Choroid plexus epithelial cell (primary cell): ENCODE measurements around the gene SLC37A1.

ENCODE experiments used
- DNase-seq: peaks from one replicate; pipeline ENCODE4 v3.0.0-alpha.2; 2010; ENCODE audit warnings: low read depth
- H3K4me3 ChIP-seq: 2 replicates; pipeline ENCODE4 v1.5.1; 2011; ENCODE audit warnings: low read depth, mild to moderate bottlenecking, control low read depth, low read length, moderate library complexity
- TF ChIP-seq, protein P1 (sequence below): conservative IDR thresholded peaks from 2 replicates; pipeline ENCODE4 v1.5.1; 2011; ENCODE audit warnings: low read depth, mild to moderate bottlenecking, control low read depth, inconsistent platforms, low read length, moderate library complexity

Gene SLC37A1

GRCh38 chr21:42513985-42514882 is 582 bp downstream of the SLC37A1 start:
- TF ChIP-seq, protein P1, sequence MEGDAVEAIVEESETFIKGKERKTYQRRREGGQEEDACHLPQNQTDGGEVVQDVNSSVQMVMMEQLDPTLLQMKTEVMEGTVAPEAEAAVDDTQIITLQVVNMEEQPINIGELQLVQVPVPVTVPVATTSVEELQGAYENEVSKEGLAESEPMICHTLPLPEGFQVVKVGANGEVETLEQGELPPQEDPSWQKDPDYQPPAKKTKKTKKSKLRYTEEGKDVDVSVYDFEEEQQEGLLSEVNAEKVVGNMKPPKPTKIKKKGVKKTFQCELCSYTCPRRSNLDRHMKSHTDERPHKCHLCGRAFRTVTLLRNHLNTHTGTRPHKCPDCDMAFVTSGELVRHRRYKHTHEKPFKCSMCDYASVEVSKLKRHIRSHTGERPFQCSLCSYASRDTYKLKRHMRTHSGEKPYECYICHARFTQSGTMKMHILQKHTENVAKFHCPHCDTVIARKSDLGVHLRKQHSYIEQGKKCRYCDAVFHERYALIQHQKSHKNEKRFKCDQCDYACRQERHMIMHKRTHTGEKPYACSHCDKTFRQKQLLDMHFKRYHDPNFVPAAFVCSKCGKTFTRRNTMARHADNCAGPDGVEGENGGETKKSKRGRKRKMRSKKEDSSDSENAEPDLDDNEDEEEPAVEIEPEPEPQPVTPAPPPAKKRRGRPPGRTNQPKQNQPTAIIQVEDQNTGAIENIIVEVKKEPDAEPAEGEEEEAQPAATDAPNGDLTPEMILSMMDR, result no peak
- peak overlapping the region; percentile 61 for H3K4me3 ChIP-seq
- DNase-seq, result no peak

GRCh38 chr21:42514883-42515228 is 1.2 kb downstream of the SLC37A1 start:
- peak overlapping the region; percentile 61 for H3K4me3 ChIP-seq
- TF ChIP-seq, protein P1, result no peak
- no peak for DNase-seq

DNA sequence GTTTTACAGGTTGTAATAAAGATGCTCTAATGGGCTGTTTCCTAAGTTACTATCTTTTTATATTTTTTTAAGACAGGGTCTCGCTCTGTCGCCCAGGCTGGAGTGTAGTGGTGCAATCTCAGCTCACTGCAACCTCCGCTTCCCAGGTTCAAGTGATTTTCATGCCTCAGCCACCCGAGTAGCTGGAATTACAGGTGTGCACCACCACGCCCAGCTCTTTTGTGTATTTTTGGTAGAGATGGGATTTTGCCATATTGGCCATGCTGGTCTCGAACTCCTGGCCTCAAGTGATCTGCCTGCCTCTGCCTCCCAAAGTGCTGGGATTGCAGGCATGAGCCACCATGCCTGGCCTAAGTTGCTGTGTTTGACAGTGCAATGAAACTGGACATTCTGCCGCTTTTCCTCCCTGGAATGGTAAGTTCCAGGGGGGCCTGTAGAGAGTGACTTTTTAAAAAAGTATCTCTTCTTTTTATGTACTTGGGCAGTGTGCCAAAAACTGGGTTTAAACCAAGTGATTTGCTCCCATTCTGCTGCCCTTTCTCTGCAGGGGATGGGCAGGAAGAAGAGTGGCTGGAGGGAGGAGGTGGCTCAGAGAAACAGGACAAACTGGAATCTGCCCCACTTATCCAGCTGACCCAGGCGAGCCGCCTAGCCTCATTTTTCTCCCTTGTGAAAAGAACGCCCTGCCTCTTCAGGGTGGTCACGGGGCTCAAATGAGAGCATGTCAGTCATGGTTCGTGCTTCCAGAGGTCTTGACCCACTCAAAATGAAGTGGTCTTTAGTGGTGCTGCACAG is 2.3 kb downstream of the SLC37A1 start:
- DNase-seq, result no peak
- TF ChIP-seq, protein P1, result no peak
- H3K4me3 ChIP-seq, result no peak overlapping the region

GRCh38 chr21:42518215-42518614 is 4.6 kb downstream of the SLC37A1 start:
- TF ChIP-seq, protein P1, result no peak
- no peak overlapping the region for H3K4me3 ChIP-seq
- peak; percentile 88 for DNase-seq

DNA sequence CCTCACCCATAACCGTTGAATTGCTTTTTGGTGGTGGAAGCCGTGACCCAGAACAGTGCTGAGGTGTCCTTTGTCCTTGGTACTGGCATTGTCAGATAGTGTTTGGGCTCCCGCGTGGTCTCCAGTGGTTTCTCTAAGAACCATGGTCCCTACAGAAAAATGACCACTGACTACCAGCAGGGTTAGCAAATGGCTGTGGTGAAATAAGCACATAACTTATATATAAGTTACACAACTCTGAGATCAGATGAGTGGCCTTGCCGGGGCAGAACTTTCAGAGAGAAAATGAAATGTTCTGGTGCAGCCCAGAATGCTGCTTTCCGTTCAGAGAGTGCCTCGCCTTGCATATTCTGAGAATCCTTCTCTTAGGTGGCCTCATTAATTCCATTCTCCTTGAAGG is 5.0 kb downstream of the SLC37A1 start:
- peak; percentile 56 for DNase-seq
- TF ChIP-seq, protein P1, result peak; percentile 17
- no peak overlapping the region for H3K4me3 ChIP-seq

GRCh38 chr21:42520628-42521253 is 7.1 kb downstream of the SLC37A1 start:
- no peak overlapping the region for H3K4me3 ChIP-seq
- TF ChIP-seq, protein P1, result peak; percentile 64

More at GRCh38 chr21:42520628-42521253, 7.1 kb downstream of the SLC37A1 start:
- peak; percentile 37 for DNase-seq
